NOMO-1 treated with dmso at 0.1 percent for 144 hours (cell line): ENCODE results near the gene SUOX.
"Not testable (repeated sequence)": the region's sequence is repeated elsewhere in the genome, so short reads cannot be mapped to it uniquely, and the experiment has no call there.

Source experiments
- DNase-seq: peaks from one replicate; lab custom pipeline; 2025; ENCODE audit not compliant: unreplicated experiment; lab: John Stamatoyannopoulos, UW

The SUOX gene

GRCh38 chr12:55996715-55997534, at the start of gene SUOX:
SUOX (plus strand) TSS chr12:55997276; CDS start chr12:56002222, 4,946 bp downstream.
- peak; percentile 94 for DNase-seq

- no peak for DNase-seq
These were observed 41.7 kb upstream of the SUOX start for GRCh38 chr12:55955344-55955743.

GRCh38 chr12:55955800-55956508, 41.1 kb upstream of the SUOX start:
- no peak for DNase-seq

GRCh38 chr12:55957106-55957859, 39.8 kb upstream of the SUOX start:
- DNase-seq, result no peak

GRCh38 chr12:55963760-55964159, 33.3 kb upstream of the SUOX start:
- no peak for DNase-seq

- DNase-seq, result no peak
These were observed 31.8 kb upstream of the SUOX start for GRCh38 chr12:55965240-55965639.

GRCh38 chr12:55965941-55966407, 31.1 kb upstream of the SUOX start, which contains the start of gene PMEL:
PMEL (minus strand) TSS chr12:55966042; CDS start chr12:55966011, 31 bp downstream.
- no peak for DNase-seq

GRCh38 chr12:55966408-55967281, 30.4 kb upstream of the SUOX start, which contains the start of gene CDK2:
CDK2 (plus strand) TSS chr12:55966830; CDS start chr12:55967009, 179 bp downstream.
- DNase-seq, result peak; percentile 82

- DNase-seq, result no peak
These were observed 27.7 kb upstream of the SUOX start for GRCh38 chr12:55969356-55969755.

GRCh38 chr12:55970775-55971174, 26.3 kb upstream of the SUOX start:
- no peak for DNase-seq

- DNase-seq, result no peak
These were observed 25.0 kb upstream of the SUOX start for GRCh38 chr12:55972042-55972441.

- DNase-seq, result no peak
These were observed 24.6 kb upstream of the SUOX start for GRCh38 chr12:55972456-55972855.

- DNase-seq, result no peak
These were observed 24.0 kb upstream of the SUOX start for GRCh38 chr12:55972911-55973598.

- peak; percentile 100 for DNase-seq
These were observed 23.3 kb upstream of the SUOX start, which contains the start of gene RAB5B for GRCh38 chr12:55973599-55974307. RAB5B (plus strand) TSS chr12:55974078; CDS start chr12:55986961, 12,883 bp downstream.

- DNase-seq, result peak; percentile 32
These were observed 22.8 kb upstream of the SUOX start for GRCh38 chr12:55974308-55974730.

GRCh38 chr12:55978393-55978792, 18.7 kb upstream of the SUOX start:
- no peak for DNase-seq

GRCh38 chr12:55979069-55979468, 18.0 kb upstream of the SUOX start:
- DNase-seq, result no peak

GRCh38 chr12:55981882-55982281, 15.2 kb upstream of the SUOX start:
- not testable (repeated sequence) for DNase-seq
